Breast epithelium (tissue), 3 donors: Measurements from ENCODE around the gene CARD9.

Experiments
- POLR2AphosphoS5 ChIP-seq, 3 donors: sonication (generic); formaldehyde crosslinking; IDR thresholded peaks; one replicate each; pipeline ENCODE4 v1.6.1; 2017; ENCODE audit warnings: antibody characterized with exemption in 3 of 3
- TF ChIP-seq, protein P1 (sequence below), 3 donors: fragments of 450-650 bp; IDR thresholded peaks; one replicate each; pipeline ENCODE4 v1.5.1; 2016 to 2017; ENCODE audit warnings: antibody characterized with exemption in 3 of 3, mild to moderate bottlenecking in 3 of 3, moderate library complexity in 3 of 3

DNA sequence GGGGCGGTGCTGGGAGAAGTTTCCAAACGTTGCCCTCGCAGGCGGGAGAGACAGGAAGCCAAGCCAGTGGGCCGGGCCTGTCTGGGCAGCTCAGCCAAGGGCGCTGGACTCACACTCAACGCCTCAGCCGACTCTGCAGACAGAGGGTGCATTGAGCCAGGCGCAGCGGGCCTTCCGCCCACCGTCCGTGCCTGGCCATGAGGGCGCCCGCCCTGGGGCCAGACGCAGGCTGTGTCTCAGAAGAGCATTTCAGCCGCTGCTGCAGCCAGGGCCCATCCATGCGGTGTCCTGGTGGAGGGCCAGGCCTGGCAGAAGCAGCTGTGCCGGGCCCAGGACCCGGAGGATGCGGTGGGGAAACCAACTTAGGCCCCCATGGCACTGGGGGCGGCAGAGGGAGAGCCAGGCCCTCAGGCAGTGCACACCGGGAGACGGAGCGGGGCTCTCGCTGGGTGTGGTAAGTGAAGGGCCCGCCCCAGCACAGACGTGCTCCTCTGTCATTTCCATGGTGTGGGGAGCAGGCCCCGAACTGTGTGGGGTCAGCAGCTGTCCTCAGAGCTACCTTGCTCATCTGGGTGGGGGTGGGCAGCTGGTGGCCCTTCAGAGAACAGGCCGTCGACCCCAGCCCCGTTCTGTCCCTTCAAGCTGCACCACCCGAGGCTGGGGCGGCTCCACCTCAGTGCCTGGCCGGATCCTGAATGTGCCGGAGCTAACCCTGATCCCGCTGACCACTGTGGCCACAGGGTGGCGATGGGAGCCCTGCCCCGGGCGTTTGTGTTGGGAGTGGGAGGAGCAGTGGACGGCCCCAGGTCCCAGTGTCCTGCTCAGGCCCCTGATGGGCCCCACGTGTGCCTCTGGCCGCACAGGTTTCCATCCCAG lies 27.9 kb downstream of the CARD9 start:
- TF ChIP-seq POLR2AphosphoS5 (IDR thresholded peaks at IDR 0.05): no peak
- TF ChIP-seq, protein P1, sequence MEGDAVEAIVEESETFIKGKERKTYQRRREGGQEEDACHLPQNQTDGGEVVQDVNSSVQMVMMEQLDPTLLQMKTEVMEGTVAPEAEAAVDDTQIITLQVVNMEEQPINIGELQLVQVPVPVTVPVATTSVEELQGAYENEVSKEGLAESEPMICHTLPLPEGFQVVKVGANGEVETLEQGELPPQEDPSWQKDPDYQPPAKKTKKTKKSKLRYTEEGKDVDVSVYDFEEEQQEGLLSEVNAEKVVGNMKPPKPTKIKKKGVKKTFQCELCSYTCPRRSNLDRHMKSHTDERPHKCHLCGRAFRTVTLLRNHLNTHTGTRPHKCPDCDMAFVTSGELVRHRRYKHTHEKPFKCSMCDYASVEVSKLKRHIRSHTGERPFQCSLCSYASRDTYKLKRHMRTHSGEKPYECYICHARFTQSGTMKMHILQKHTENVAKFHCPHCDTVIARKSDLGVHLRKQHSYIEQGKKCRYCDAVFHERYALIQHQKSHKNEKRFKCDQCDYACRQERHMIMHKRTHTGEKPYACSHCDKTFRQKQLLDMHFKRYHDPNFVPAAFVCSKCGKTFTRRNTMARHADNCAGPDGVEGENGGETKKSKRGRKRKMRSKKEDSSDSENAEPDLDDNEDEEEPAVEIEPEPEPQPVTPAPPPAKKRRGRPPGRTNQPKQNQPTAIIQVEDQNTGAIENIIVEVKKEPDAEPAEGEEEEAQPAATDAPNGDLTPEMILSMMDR (IDR thresholded peaks at IDR 0.05): peak in 1 of 3 donors; percentile 31
